Cardiac fibroblast (primary cell): ENCODE measurements around the gene CD44.
"Not testable (repeated sequence)": the region's sequence is repeated elsewhere in the genome, so short reads cannot be mapped to it uniquely, and the experiment has no call there.

Source experiments
- DNase-seq, 2 donors: peaks; one replicate each; pipeline versions ENCODE4 v3.0.0 to v3.0.0-alpha.2; 2010; ENCODE audit warnings: low read depth in 2 of 2
- H3K4me3 ChIP-seq, 2 donors: replicated peaks in 1 of 2; 1 replicate in 1 of 2; 2 replicates in 1 of 2; pipeline ENCODE4 v1.5.1; 2011; ENCODE audit warnings: low read depth in 2 of 2, low read length in 2 of 2, mild to moderate bottlenecking in 2 of 2, moderate library complexity in 1 of 2
- TF ChIP-seq, protein P1 (sequence below): IDR thresholded peaks from one replicate; pipeline ENCODE4 v1.5.1; 2011; ENCODE audit warnings: low read depth, mild to moderate bottlenecking, low read length, inconsistent platforms

Gene CD44

GRCh38 chr11:35138943-35139721, at the start of gene CD44:
CD44 (plus strand) TSS chr11:35139171; CDS start chr11:35139304, 133 bp downstream.
- DNase-seq = peak; percentile 85 to 91
- TF ChIP-seq, protein P1, sequence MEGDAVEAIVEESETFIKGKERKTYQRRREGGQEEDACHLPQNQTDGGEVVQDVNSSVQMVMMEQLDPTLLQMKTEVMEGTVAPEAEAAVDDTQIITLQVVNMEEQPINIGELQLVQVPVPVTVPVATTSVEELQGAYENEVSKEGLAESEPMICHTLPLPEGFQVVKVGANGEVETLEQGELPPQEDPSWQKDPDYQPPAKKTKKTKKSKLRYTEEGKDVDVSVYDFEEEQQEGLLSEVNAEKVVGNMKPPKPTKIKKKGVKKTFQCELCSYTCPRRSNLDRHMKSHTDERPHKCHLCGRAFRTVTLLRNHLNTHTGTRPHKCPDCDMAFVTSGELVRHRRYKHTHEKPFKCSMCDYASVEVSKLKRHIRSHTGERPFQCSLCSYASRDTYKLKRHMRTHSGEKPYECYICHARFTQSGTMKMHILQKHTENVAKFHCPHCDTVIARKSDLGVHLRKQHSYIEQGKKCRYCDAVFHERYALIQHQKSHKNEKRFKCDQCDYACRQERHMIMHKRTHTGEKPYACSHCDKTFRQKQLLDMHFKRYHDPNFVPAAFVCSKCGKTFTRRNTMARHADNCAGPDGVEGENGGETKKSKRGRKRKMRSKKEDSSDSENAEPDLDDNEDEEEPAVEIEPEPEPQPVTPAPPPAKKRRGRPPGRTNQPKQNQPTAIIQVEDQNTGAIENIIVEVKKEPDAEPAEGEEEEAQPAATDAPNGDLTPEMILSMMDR = no peak

DNA sequence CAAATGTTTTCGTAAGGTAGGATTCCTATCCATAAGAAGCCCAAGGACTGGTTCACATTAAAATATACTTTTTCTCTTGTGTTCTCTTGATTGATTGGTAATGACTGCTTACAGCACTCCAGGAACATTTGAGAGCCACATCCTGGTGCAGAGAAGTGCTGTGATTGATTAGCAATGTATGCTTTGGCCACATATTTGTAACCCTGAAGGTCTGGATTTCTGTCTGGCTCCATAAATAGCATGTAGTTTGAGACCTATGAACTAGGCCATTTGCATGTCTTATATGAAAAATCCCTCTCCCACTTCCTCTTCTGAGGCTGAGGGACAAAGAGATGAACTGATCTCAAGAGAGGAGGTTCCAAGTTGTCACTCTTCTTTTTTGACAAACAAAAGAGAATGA, 49.3 kb upstream of the CD44 start:
- no peak for DNase-seq
- TF ChIP-seq, protein P1 = no peak
- H3K4me3 ChIP-seq = no peak overlapping the region

More at GRCh38 chr11:35138943-35139721, at the start of gene CD44:
- peak within 1 kb of the TSS; percentile 85 to 94 for H3K4me3 ChIP-seq

- no peak for DNase-seq
- TF ChIP-seq, protein P1 = no peak
- H3K4me3 ChIP-seq = no peak overlapping the region
Observed at GRCh38 chr11:35090125-35090524, 48.8 kb upstream of the CD44 start.

DNA sequence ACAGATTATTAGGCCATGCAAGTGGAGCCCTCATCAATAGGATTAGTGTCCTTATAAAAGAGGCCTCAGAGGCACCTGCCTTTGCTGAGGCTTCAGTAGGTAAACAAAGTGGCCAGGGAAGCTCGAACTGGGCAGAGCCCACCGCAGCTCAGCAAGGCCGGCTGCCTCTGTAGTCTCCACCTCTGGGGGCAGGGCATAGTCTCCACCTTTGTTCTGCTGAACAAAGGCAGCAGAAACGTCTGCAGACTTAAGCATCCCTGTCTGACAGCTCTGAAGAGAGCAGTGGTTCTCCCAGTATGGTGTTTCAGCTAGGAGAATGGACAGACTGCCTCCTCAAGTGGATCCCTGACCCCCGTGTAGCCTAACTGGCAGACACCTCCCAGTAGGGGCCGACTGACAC, 48.0 kb upstream of the CD44 start:
- not testable (repeated sequence) for H3K4me3 ChIP-seq, DNase-seq

DNA sequence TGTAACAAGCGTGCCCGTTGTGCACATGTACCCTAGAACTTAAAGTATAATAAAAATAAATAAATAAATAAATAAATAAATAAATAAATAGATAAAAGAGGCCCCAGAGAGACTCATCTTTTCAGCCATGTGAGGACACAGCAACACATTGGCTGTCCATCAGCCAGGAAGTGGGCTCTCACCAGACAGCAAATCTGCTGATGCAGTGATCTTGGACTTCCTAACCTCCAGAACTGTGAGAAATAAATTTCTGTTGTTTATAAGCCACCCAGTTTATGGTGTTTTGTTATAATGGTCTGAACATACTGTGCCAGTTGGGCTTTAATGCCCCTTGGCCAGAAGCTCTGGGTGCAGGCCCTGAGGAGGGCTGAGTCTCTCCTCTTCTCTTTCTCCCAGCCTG, 42.2 kb upstream of the CD44 start:
- H3K4me3 ChIP-seq = no peak overlapping the region
- TF ChIP-seq, protein P1 = no peak
- DNase-seq = no peak

GRCh38 chr11:35097814-35098455, 41.0 kb upstream of the CD44 start:
- no peak overlapping the region for H3K4me3 ChIP-seq
- no peak for DNase-seq
- TF ChIP-seq, protein P1 = no peak

DNA sequence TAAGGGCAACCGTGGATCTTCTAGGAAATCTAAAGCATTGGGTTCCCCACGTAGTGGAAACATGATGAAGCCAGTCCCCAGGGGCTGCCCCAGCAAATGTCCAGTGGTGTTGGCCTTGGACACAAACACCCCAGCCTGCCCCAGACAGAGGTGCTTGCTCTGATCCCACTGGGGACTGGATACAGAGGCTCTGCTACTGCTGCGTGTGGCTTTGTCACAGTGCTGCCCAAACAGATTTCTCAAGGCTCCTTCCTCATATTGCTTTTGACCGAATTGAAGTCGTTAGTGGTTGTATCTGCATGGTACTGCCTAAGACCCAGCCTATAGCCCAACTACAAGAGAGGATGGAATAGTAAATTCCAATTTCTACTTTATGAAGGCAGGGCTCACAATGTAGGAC, 40.1 kb upstream of the CD44 start:
- TF ChIP-seq, protein P1 = no peak
- H3K4me3 ChIP-seq = no peak overlapping the region
- no peak for DNase-seq
